ENCODE measurements around the gene PTPN1.

The PTPN1 gene

GRCh38 chr20:50515471-50516106 lies 5.4 kb downstream of the PTPN1 start:
- TF ChIP-seq CTCF (IDR thresholded peaks at IDR 0.05; ENCODE audit: low read depth, low read length): no peak
- H3K4me3 ChIP-seq (ENCODE audit: low read depth, low read length): no peak overlapping the region

- no peak for TF ChIP-seq CTCF (IDR thresholded peaks at IDR 0.05; ENCODE audit: low read depth, low read length)
- H3K4me3 ChIP-seq (ENCODE audit: low read depth, low read length): no peak overlapping the region
Measured at GRCh38 chr20:50516180-50516934, 6.2 kb downstream of the PTPN1 start.

DNA sequence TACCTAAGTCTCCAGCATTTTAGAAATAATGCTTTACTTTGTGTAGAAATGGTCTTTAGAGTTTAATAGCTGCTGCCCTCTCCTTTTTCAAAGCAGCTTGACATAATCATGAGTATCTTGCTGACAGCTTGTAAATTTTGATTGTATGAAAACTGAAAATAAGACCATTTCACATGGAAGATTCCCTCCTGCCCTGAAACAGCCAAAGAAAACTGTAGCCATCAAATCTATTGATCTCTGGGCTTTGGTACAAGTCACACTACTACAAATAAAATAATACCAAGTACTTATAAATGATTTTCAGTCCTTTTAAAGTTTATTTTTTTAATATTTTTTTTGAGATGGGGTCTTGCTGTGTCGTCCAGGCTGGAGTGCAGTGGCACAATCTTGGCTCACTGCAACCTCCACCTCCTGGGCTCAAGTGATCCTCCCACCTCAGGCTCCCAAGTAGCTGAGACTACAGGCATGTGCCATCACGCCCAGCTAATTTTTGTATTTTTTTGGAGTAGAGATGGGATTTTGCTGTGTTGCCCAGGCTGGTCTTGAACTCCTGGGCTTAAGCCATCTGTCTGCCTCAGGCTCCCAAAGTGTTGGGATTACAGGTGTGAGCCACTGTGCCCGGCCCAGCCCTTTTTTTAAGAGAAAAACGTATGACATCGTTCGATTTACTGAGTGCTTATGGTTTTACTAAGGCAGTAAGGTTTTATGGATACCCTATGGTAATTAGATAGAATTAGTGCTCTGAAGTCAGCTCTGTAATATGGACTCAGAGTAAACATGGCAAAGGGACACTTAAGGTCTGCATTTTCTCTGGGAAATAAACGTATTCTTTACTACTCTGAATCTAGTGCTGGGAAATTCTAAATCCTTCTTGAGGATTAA lies 7.0 kb downstream of the PTPN1 start:
- no peak for TF ChIP-seq CTCF (IDR thresholded peaks at IDR 0.05; ENCODE audit: low read depth, low read length)

DNA sequence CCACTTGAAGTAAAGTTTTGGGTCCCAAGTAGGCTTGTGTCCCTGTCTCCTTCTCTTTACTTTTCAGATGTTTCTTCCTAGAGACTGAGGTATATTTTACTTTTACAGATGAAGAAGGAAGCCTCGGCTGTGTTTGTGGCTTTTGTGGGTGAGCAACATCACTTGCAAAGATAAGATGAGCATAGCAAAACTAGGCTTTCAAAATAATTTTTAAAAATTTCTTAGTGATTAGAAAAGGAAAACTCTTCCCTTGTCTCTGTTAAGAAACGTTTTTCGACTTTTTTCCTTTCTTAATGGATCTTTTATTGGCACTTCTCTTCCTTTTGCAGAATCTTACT lies 7.6 kb downstream of the PTPN1 start:
- no peak for TF ChIP-seq CTCF (IDR thresholded peaks at IDR 0.05; ENCODE audit: low read depth, low read length)

More for the DNA sequence above, 7.0 kb downstream of the PTPN1 start:
- H3K4me3 ChIP-seq (ENCODE audit: low read depth, low read length): peak overlapping the region; percentile 11; the same call in 1 of the 2 replicates

DNA sequence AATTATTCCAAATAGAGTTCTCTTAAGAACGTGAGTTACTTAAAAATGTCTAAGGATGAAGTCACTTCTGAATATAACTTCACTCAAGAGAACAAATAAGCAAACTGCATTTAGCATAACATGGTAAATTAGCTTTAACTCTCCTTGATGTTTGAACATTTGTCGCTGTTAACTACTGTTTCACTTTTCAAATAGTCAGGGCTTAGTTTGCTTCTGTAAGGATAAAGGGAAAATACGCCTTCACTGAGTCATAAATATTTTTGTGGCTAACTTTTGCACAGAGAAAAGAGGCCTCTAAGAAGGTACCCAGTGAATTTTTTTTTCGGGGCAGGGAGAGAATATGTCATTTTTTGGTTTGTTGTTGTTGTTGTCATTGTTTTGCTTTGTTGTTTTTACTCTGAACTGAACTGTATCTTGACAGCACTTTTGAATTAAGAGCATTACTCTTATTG lies 8.1 kb downstream of the PTPN1 start:
- no peak for TF ChIP-seq CTCF (IDR thresholded peaks at IDR 0.05; ENCODE audit: low read depth, low read length)
- peak overlapping the region; percentile 40 for H3K4me3 ChIP-seq (ENCODE audit: low read depth, low read length)

More for the DNA sequence above, 7.6 kb downstream of the PTPN1 start:
- peak overlapping the region; percentile 40 for H3K4me3 ChIP-seq (ENCODE audit: low read depth, low read length)

DNA sequence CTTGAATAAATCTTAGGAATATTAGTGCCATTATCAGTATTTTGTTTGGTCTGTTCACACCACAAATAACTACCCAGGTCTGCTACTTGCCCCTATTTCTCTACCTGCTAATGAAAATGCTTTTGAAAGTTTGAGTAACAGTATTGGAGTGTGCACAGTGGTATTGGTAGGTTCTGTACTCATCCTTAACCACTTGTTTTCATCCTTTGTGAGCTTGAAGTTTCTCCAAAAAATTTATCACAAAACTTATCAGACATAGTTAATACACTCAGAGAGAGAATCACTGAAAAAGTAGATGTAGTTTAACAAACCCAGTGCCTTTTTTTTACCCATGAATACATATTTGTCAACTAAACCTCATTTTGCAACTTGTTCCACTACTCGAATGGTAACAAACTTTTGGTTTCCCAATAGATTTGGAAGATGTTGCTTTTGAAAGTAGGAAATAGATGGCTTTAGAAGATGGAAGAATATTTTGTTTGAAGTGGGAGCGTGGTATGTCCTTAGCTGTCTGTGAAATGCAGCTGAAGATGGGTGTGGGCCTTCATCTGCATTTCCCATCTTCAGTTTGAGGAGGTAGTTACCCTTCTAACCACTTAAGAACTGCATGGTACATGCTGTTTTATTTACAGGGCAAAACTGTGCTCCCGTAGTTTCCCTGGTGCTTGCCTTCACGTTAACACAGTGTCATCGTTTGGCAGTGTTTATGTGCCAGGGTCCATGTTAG lies 9.0 kb downstream of the PTPN1 start:
- H3K4me3 ChIP-seq (ENCODE audit: low read depth, low read length): no peak overlapping the region
- no peak for TF ChIP-seq CTCF (IDR thresholded peaks at IDR 0.05; ENCODE audit: low read depth, low read length)
